Subcutaneous abdominal adipose tissue (tissue), 5 donors: ENCODE measurements around the gene MVB12A.

ENCODE experiments used
- H3K27ac ChIP-seq: one replicate; pipeline ENCODE4 v1.7.0; 2013; ENCODE audit warnings: low read depth, mild to moderate bottlenecking, inconsistent platforms, low read length, moderate library complexity
- H3K27me3 ChIP-seq, 5 donors: one replicate each; pipeline ENCODE4 v1.7.0; 2013; ENCODE audit warnings: low read length in 5 of 5, inconsistent platforms in 1 of 5; ENCODE audit not compliant: control insufficient read depth in 5 of 5, insufficient read depth in 4 of 5
- H3K36me3 ChIP-seq, 5 donors: one replicate each; pipeline ENCODE4 v1.7.0; 2013; ENCODE audit warnings: low read length in 5 of 5; ENCODE audit not compliant: control insufficient read depth in 5 of 5, insufficient read depth in 5 of 5
- H3K4me1 ChIP-seq, 5 donors: one replicate each; pipeline ENCODE4 v1.7.0; 2013; ENCODE audit warnings: low read length in 5 of 5, mild to moderate bottlenecking in 3 of 5, moderate library complexity in 1 of 5; ENCODE audit not compliant: control insufficient read depth in 5 of 5, insufficient read depth in 5 of 5
- H3K4me3 ChIP-seq, 5 donors: one replicate each; pipeline ENCODE4 v1.7.0; 2013; ENCODE audit warnings: low read length in 5 of 5, low read depth in 1 of 5
- H3K9ac ChIP-seq, 5 donors: one replicate each; pipeline ENCODE4 v1.7.0; 2013; ENCODE audit warnings: low read length in 5 of 5, mild to moderate bottlenecking in 4 of 5, moderate library complexity in 3 of 5
- H3K9me3 ChIP-seq, 5 donors: one replicate each; pipeline ENCODE4 v1.7.0; 2013; ENCODE audit warnings: low read length in 5 of 5; ENCODE audit not compliant: control insufficient read depth in 5 of 5
- donor health status: healthy.
- donor health status: healthy.
- donor health status: healthy.
- donor health status: healthy.
- donor health status: healthy.

Gene MVB12A

DNA sequence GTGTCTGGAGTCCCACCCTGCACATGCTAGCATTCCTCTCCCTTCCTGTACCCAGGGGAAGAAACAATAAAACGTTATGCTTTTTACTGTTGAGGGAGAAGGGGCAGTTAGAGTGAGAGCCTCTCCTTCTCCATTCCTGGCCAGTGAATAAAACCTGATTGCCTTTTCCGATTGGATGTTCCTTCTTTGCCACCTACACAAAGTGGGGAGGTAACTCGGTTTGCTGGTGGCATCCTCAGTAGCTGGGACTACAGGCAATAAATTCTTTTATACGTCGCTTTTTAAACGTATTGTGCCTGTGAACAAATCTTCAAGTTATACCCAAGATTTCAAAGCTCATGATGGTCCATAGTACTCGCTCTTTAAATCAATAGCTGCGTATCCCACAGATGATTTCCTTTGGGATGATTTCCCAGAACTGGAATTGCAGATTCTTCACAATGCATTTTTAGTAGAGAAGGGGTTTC lies 660 bp upstream of the MVB12A start:
- H3K9ac ChIP-seq = peak overlapping the region; percentile 25 to 77 (median 71)
- peak overlapping the region; percentile 45 to 85 (median 68) for H3K4me3 ChIP-seq
- H3K4me1 ChIP-seq = peaks cover 4 to 26% (median 22%) of the 10 kb centered on the region in 5 donors
- peak overlapping the region; percentile 84 for H3K27ac ChIP-seq
- H3K27me3 ChIP-seq = no peaks in the 10 kb centered on the region
- H3K9me3 ChIP-seq = no peaks in the 10 kb centered on the region
- H3K36me3 ChIP-seq = peaks cover 0 to 16% (median 13%) of the 10 kb centered on the region in 5 donors

DNA sequence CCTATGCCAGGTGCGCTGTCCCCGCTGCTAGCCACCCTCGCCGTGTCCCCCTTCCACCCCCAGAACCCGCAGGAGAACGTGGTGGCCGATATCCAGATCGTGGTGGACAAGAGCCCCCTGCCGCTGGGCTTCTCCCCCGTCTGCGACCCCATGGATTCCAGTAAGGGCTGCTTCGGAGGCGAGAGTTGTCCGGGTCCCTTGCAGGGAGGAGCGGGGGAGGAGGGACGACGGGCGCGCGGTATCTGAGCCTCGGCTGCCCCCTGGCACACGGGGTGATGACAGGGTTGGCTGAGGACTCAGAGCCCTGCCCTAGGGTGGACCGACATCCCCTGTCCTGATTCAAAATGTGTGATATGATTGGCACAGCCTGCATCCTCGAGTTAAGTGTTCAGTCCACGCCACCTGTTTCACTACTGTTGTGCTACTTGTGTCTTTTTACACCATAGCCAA lies 653 bp downstream of the MVB12A start:
- peak overlapping the region; percentile 50 for H3K27ac ChIP-seq
- no peaks in the 10 kb centered on the region for H3K9me3 ChIP-seq
- peaks cover 0 to 15% (median 13%) of the 10 kb centered on the region in 5 donors for H3K36me3 ChIP-seq
- H3K4me1 ChIP-seq = peaks cover 4 to 31% (median 29%) of the 10 kb centered on the region in 5 donors
- no peaks in the 10 kb centered on the region for H3K27me3 ChIP-seq
- peak overlapping the region in 4 of 5 donors; percentile 64 to 84 (median 77) for H3K9ac ChIP-seq
- H3K4me3 ChIP-seq = peak overlapping the region; percentile 58 to 85 (median 72)

DNA sequence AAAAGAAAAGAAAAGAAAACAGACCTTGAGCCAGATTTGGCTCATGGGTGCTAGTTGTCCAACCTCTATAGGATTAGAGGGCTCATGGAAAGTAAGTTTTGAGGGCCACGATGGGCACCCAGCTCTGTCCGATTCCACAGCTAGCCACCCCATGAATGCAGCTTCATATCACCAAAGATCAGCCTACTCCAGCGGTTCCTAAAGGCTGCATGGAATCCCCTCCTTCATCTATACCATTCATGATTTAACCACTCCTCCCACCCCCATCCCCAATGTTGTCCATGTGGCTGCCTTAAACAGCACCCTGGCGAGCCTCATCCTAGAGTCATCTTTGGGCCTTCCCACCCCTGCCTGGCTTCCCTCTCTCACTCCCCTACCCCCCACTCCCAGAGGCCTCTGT lies 2.1 kb downstream of the MVB12A start:
- Histone ChIP-seq H3K27me3 (no peaks in the 10 kb centered on the region), H3K9me3 (no peaks in the 10 kb centered on the region), H3K4me3 (no peak overlapping the region), H3K27ac (no peak overlapping the region), H3K9ac (no peak overlapping the region), H3K36me3 (peaks cover 0 to 15% (median 13%) of the 10 kb centered on the region in 5 donors), H3K4me1 (peaks cover 4 to 31% (median 26%) of the 10 kb centered on the region in 5 donors)

DNA sequence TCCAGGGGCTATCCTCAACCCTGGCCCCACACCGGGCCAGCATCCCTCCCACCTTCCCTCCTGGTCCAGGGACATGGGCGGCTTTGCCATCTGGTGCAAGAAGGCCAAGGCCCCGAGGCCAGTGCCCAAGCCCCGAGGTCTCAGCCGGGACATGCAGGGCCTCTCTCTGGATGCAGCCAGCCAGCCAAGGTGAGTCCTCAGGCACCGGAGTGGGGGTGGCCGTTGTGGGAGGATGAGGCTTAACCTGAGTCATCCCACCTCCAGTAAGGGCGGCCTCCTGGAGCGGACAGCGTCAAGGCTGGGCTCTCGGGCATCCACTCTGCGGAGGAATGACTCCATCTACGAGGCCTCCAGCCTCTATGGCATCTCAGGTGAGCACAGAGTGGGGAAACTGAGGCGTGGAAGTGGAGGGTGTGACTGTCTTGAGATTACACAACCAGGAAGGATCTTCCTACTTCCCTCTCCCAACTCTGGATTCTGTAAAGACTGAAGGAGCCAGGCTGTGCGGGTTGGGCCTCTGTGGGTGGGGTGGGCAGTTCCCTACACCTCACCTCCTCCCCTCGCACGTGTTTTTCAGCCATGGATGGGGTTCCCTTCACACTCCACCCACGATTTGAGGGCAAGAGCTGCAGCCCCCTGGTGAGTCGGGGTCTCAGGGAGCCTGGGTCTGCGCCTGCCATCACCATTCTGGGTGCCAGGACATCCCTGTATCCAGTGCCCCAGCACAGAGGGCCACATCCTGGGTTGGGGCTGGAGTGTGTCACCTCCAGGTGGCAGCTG lies 3.8 kb downstream of the MVB12A start:
- Histone ChIP-seq H3K27ac (no peak overlapping the region), H3K9ac (no peak overlapping the region), H3K4me1 (peaks cover 4 to 28% (median 23%) of the 10 kb centered on the region in 5 donors), H3K27me3 (no peaks in the 10 kb centered on the region), H3K36me3 (peaks cover 0 to 15% (median 13%) of the 10 kb centered on the region in 5 donors), H3K9me3 (no peaks in the 10 kb centered on the region), H3K4me3 (no peak overlapping the region)

DNA sequence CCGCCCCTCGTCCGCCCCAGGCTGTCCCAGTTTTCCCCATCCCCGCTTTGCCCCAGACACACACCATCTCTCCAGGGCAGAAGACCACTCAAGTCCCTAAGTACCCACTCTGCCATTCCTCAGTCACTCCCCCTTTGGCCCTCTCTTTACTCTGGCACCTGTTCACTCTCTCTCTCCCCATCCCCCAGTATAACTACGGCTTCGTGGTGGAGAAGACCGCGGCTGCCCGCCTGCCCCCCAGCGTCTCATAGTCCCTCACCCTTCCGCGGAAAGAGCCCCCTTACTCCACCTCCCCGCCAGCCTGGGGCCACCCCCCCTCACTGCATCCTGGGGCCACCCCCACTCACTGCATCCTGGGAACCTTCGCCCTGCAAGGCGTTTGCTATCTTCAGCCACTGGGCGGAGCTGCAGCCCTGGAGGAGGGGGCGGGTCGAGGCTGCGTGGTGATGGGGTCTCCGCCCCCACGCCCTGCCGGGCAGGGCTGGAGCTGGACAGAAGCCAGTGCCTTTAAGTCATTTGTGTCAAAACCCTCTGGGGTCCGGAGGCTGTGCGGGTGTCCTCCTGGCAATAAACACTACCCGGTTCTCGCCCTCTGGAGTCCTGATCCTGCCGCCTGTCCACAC lies 5.0 kb downstream of the MVB12A start:
- Histone ChIP-seq H3K9ac (no peak overlapping the region), H3K27ac (no peak overlapping the region), H3K4me1 (peaks cover 0 to 24% (median 22%) of the 10 kb centered on the region in 5 donors), H3K27me3 (no peaks in the 10 kb centered on the region), H3K4me3 (no peak overlapping the region), H3K9me3 (no peaks in the 10 kb centered on the region), H3K36me3 (peaks cover 0 to 15% (median 13%) of the 10 kb centered on the region in 5 donors)

DNA sequence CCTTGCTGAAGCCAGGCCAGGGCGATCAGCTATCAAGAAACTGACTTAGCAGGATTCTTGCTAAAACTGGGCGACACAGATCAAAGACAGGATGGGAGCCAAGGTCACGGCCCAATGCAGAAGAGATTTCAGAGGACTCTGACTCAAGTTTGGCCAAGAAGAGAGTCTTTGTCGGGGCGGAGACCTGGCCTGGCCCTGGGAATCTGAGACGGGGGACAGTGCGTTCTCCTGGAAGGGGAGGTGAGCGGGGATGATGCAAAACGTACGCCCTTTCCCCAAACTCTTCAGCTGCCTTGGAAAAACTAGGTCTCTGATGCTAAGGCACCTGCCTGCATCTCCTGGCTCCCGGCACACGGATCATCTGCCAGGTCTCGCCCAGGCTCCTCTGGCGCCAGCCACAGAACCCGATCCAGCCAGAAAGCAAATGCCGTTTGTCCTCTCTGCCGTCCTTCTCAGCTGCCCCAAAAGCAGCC lies 9.8 kb downstream of the MVB12A start:
- H3K4me1 ChIP-seq = peaks cover 0 to 15% (median 13%) of the 10 kb centered on the region in 5 donors
- no peaks in the 10 kb centered on the region for H3K27me3 ChIP-seq
- no peaks in the 10 kb centered on the region for H3K9me3 ChIP-seq
- H3K36me3 ChIP-seq = no peaks in the 10 kb centered on the region
- H3K9ac ChIP-seq = no peak overlapping the region
- H3K27ac ChIP-seq = no peak overlapping the region
- H3K4me3 ChIP-seq = no peak overlapping the region

DNA sequence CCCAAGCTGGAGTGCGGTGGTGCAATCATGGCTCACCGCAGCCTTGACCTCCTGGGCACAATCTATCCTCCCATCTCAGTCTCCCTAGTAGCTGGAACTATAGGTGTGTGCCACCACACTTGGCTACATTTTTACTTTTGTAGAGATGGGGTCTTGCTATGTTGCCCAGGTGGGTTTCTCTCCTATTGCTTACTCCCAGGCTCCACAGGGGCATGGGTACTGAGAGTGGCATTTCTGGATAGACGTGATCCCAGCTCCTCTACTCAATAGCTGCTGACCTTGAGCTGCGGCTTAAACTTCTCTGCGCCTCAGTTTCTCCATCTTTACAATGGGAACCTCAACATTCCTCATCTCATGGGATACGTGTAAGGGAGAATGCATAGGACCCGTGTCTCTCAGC lies 11.6 kb downstream of the MVB12A start:
- H3K9me3 ChIP-seq = peaks cover 0 to 5% (median 4%) of the 10 kb centered on the region in 5 donors
- H3K27ac ChIP-seq = no peak overlapping the region
- peaks cover 0 to 4% (median 0%) of the 10 kb centered on the region in 5 donors for H3K36me3 ChIP-seq
- peaks cover 0 to 9% (median 8%) of the 10 kb centered on the region in 5 donors for H3K4me1 ChIP-seq
- no peak overlapping the region for H3K9ac ChIP-seq
- no peaks in the 10 kb centered on the region for H3K27me3 ChIP-seq
- H3K4me3 ChIP-seq = no peak overlapping the region

DNA sequence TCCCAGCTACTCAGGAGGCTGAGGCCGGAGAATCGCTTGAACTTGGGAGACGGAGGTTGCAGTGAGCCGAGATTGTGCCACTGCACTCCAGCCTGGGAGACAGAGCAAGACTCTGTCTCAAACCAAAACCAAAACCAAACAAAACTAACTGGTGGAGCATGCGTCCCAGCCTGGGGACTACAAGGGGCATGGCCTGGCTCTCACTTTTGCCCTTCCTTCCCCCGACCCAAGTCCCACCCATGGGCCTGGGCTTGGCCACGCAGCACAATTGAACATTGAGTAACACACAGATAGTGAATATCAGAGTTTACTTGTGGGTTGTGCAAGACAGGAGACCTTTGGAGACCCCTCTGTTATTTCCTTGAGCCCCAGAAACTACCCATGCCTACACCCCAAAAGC lies 15.4 kb downstream of the MVB12A start:
- Histone ChIP-seq H3K9ac (no peak overlapping the region), H3K9me3 (peaks cover 0 to 5% (median 4%) of the 10 kb centered on the region in 5 donors), H3K27ac (no peak overlapping the region), H3K4me3 (no peak overlapping the region), H3K27me3 (no peaks in the 10 kb centered on the region), H3K4me1 (no peaks in the 10 kb centered on the region), H3K36me3 (peaks cover 0 to 4% (median 0%) of the 10 kb centered on the region in 5 donors)

DNA sequence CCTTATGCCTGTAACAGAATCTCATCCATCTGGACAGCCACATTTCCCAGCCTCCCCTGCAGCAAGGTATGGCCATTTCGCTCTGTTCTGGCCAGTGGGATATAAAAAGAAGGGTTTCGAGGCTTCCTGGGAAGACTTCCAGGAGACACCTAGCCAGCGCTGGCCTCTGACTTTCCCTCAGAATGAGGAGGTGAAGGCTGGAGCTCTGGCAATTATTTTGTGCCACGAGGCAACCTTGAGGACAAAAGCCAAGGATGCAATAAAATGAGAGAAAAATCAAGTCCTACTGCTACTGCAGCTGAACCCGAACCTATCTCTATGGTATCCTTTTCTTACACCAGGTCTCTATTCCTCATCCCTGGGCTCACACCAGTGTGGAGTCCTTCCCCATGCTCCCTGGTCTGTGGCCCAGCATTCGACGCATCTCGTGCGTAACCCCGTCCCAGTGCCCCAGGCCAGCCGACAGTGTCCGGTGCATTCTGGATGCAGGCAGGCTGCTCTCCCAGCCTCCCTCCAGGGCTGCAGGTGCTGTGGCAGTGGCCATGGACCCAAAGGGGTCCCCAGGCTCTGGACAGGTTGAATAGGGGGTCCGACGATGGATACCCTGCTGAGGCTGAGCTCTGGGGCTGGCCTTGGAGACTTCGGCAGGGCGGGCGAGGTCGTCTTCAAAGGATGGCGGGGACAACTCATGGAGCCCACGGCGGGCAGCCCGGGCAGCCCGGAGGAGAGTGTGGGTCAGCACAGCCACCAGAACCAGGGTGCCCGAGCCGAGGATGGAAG lies 16.4 kb downstream of the MVB12A start:
- Histone ChIP-seq H3K27me3 (no peaks in the 10 kb centered on the region), H3K27ac (no peak overlapping the region), H3K9ac (no peak overlapping the region), H3K9me3 (peaks cover 0 to 6% (median 5%) of the 10 kb centered on the region in 5 donors), H3K36me3 (peaks cover 0 to 4% (median 0%) of the 10 kb centered on the region in 5 donors), H3K4me1 (no peaks in the 10 kb centered on the region), H3K4me3 (no peak overlapping the region)
